ENCODE results near the gene ZNF365.

ZNF365 gene

DNA sequence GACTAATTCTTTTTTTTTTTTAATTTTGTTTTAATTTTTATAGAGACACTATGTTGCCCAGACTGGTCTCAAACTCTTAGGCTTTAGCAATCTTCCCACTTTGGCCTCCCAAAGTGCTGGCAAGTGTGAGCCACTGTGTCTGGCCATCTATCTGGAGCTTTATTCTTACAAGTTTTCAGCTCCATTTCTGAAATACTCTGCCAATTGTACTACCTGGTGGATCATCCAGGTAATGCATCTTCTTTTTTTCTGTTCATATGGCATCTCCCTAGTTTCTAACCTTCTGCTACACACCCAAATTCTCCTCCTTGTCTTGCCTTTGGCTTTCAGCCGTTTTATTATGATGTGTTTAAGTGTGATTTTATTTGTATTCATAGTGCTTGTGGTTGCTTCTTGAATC, 40.2 kb downstream of the ZNF365 start:
- H3K4me3 Mint-ChIP-seq: no peak overlapping the region
- H3K27ac Mint-ChIP-seq: no peak overlapping the region
- intact Hi-C loops (cut with micrococcal nuclease): loop anchor here (10.0 kb wide), 1 partner anchor 130 kb away; no protein-coding TSS in a partner anchor
- peaks cover 25% of the 10 kb centered on the region for H3K27me3 Mint-ChIP-seq
- H3K4me1 Mint-ChIP-seq (ENCODE audit: low read depth): no peaks in the 10 kb centered on the region
- peaks cover 27% of the 10 kb centered on the region for H3K9me3 Mint-ChIP-seq
- no peaks in the 10 kb centered on the region for H3K36me3 Mint-ChIP-seq (ENCODE audit: low read depth)

DNA sequence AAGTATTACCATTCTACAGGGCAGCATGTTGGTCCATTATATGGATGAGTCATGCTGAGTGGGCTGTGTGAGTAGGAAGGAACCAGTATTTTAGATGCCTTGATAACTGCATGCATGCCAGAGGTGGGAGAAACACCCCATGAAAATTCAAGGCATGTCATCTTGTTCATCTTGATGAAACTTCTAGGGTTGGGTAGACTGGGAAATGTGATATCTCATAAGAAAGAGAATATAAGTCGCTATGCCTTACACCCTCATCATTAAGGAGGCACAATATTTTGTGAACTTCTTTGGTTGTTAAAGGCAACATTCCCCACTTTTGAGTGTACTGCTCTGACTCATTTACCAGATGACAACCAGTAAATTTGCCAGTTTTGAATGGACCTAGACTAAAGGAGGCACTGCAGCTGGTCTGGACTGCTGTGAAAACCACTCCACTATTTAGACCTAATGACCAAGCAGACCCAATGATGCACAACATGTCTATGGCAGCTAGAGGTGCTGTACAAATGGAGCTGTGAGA, 48.0 kb downstream of the ZNF365 start:
- Mint-ChIP-seq H3K27me3 (peaks cover 8% of the 10 kb centered on the region), H3K4me3 (no peak overlapping the region), H3K27ac (no peak overlapping the region), H3K36me3 (ENCODE audit: low read depth) (no peaks in the 10 kb centered on the region), H3K4me1 (ENCODE audit: low read depth) (peaks cover 11% of the 10 kb centered on the region), H3K9me3 (no peaks in the 10 kb centered on the region)
- intact Hi-C loops (cut with micrococcal nuclease): loop anchor here (10.0 kb wide), 1 partner anchor 157 kb away; the partner anchor contains the start of gene RTKN2

DNA sequence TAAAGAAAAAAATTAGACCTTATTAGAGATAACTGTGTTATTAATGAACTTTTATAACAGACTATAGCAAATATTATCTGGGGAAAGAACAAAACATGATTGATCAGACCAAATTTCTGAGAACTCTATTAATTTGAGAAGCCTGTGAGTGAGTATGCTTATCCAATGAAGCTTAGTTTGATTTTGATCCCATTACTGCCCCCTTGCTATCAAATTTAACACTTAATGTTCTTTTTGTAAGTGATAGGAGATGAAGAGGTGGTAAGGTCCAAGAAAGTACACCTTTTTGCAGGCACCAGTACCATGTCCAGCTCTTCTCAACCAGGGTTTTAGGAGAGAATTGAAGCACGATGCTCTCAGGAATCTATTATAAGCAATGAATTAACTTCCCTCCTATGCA, 49.9 kb downstream of the ZNF365 start:
- intact Hi-C loops (cut with micrococcal nuclease): loop anchor here (10.0 kb wide), 1 partner anchor 159 kb away; the partner anchor contains the start of gene RTKN2
- peaks cover 12% of the 10 kb centered on the region for H3K9me3 Mint-ChIP-seq
- peaks cover 4% of the 10 kb centered on the region for H3K27me3 Mint-ChIP-seq
- peaks cover 11% of the 10 kb centered on the region for H3K4me1 Mint-ChIP-seq (ENCODE audit: low read depth)
- H3K4me3 Mint-ChIP-seq: no peak overlapping the region
- H3K36me3 Mint-ChIP-seq (ENCODE audit: low read depth): no peaks in the 10 kb centered on the region
- H3K27ac Mint-ChIP-seq: no peak overlapping the region

DNA sequence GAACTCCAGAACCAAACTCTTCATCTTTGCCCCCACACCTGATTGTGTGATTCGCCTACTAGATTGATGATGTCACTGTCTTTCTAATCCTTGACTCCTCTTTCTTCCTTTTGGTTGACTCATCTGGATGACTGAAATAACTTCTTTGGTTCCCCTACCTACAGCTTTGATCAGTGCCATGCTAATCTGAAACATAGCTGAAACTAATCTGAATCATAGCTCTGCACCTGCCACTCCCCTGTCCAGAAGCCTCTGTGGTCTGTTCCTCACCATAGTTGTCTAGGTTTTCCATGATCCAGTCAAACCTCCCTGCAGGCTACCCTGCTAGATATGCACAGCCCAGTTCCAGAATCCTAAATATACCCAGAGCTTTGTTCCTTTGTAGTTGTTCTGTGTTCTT, 51.9 kb downstream of the ZNF365 start:
- Mint-ChIP-seq H3K27ac (no peak overlapping the region), H3K9me3 (peaks cover 13% of the 10 kb centered on the region), H3K4me1 (ENCODE audit: low read depth) (peaks cover 11% of the 10 kb centered on the region), H3K4me3 (no peak overlapping the region), H3K36me3 (ENCODE audit: low read depth) (no peaks in the 10 kb centered on the region), H3K27me3 (peaks cover 4% of the 10 kb centered on the region)
- intact Hi-C loops (cut with micrococcal nuclease): loop anchor here (10.0 kb wide), 1 partner anchor 161 kb away; the partner anchor contains the start of gene RTKN2

DNA sequence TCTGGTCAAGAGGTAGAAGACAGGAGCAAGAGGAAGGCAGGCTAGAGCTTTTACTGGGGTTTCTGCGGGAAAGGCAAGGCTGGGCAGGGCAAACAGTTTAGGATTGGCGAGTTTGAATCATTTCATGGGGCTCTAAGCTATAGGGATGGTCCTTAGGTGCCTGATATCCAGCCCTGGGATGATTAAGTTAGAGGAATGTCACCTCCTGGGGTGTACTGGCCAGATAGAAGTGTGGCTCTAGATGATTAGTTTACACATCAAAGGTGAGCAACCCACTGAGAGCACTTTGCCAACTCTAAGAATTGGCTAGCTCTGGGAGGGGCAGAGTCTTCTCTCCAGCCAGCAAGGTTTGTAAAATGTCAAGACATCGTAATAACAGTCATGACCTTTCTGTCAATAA, 52.4 kb downstream of the ZNF365 start:
- H3K27ac Mint-ChIP-seq: no peak overlapping the region
- no peak overlapping the region for H3K4me3 Mint-ChIP-seq
- H3K9me3 Mint-ChIP-seq: peaks cover 13% of the 10 kb centered on the region
- intact Hi-C loops (cut with micrococcal nuclease): loop anchor here (10.0 kb wide), 1 partner anchor 162 kb away; the partner anchor contains the start of gene RTKN2
- H3K36me3 Mint-ChIP-seq (ENCODE audit: low read depth): no peaks in the 10 kb centered on the region
- peaks cover 11% of the 10 kb centered on the region for H3K4me1 Mint-ChIP-seq (ENCODE audit: low read depth)
- H3K27me3 Mint-ChIP-seq: peaks cover 4% of the 10 kb centered on the region

DNA sequence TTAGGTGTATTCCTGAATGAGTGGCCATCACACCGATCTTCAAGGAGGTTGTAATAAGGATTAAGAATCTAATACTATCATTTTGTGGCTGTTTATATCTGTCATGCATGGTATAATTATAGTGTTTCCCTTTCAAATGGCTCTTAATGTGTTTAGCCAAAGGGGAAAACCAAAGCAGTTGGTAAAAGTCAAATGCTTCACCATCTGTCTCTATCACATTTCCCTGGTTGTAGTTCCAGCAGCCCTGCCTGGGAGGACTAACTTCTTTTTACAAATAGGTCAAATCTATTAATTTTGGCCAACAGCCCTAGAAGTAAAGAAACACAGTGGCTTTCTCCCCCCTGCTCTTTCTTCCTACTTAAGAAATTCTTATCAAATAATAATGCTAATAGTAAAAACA, 56.7 kb downstream of the ZNF365 start:
- H3K4me1 Mint-ChIP-seq (ENCODE audit: low read depth): peaks cover 20% of the 10 kb centered on the region
- H3K36me3 Mint-ChIP-seq (ENCODE audit: low read depth): no peaks in the 10 kb centered on the region
- H3K9me3 Mint-ChIP-seq: peaks cover 13% of the 10 kb centered on the region
- no peak overlapping the region for H3K27ac Mint-ChIP-seq
- H3K4me3 Mint-ChIP-seq: no peak overlapping the region
- peaks cover 3% of the 10 kb centered on the region for H3K27me3 Mint-ChIP-seq
- intact Hi-C loops (cut with micrococcal nuclease): loop anchor here (10.0 kb wide), 1 partner anchor 396 kb away; no protein-coding TSS in a partner anchor

DNA sequence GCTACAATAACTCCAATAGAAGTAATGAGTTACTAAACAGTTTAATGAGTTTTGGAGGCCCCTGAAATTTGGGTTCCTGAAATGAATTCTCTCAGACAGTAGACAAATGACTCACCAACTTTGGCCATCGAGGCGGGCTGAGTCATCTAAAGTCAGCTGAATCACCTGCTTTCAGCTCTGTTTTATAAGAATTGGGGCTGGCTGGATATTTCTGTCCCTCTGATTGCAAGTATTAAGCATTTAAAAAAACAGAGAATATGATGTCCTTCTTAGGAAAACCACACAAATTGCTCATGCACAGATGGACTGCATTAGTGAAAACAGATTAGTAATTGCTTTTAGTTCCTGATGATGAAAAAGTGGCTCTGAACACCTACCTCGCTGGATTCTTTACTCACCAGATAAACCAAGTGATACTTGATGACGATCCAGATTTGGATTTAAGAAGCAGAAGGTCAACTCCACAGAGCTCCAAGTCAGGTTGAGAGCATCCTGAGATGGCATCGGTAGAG, 59.1 kb downstream of the ZNF365 start:
- H3K27ac Mint-ChIP-seq: peak overlapping the region; percentile 9
- no peaks in the 10 kb centered on the region for H3K36me3 Mint-ChIP-seq (ENCODE audit: low read depth)
- H3K9me3 Mint-ChIP-seq: peaks cover 9% of the 10 kb centered on the region
- peaks cover 14% of the 10 kb centered on the region for H3K4me1 Mint-ChIP-seq (ENCODE audit: low read depth)
- H3K4me3 Mint-ChIP-seq: no peak overlapping the region
- intact Hi-C loops (cut with micrococcal nuclease): loop anchor here (10.0 kb wide), 1 partner anchor 398 kb away; no protein-coding TSS in a partner anchor
- H3K27me3 Mint-ChIP-seq: peaks cover 2% of the 10 kb centered on the region

DNA sequence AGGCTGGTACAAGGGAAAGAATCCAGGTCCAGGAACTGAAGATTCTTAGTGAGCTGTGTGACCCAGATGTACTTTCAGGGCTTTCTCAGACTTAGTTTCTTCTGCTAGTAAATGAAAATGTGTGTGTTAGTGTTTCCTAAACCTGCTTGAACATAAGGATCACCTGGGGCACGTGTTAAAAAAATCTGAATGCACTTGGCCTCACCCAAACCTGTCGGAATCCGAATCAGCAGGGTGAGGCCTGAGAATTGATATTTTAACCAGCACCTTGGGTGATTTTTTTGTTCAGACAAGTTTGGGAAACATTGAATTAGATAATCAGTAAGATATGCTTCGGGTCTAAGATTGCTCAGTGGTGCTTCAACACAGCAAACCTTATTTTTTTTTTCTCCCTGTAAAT, 59.7 kb downstream of the ZNF365 start:
- peaks cover 3% of the 10 kb centered on the region for H3K27me3 Mint-ChIP-seq
- intact Hi-C loops (cut with micrococcal nuclease): loop anchor here (10.0 kb wide), 1 partner anchor 399 kb away; no protein-coding TSS in a partner anchor
- H3K27ac Mint-ChIP-seq: peak overlapping the region; percentile 9
- H3K4me3 Mint-ChIP-seq: no peak overlapping the region
- peaks cover 2% of the 10 kb centered on the region for H3K9me3 Mint-ChIP-seq
- no peaks in the 10 kb centered on the region for H3K36me3 Mint-ChIP-seq (ENCODE audit: low read depth)
- peaks cover 14% of the 10 kb centered on the region for H3K4me1 Mint-ChIP-seq (ENCODE audit: low read depth)

DNA sequence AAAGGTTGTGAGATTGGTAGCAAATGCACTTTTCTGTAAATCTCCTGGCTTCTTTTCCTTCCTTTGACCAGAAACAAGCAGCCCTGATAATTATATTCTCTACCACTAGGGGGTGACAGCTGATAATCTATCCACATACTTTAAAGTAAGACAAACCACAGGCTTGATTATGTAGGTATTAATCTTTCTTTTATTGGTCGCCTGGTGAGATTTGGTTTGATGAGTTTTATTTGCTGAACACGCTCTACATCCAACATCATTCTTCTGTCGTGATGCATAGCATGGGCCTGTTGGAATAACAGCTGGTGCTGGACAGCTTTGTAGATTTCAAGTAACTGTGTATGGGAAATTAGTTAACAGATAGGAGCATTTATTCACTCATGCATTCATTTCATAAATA, 63.5 kb downstream of the ZNF365 start:
- intact Hi-C loops (cut with micrococcal nuclease): loop anchor here (2.0 to 10.0 kb wide), 6 partner anchors 115 to 720 kb away; partner anchors contain the start of gene EGR2
- H3K27ac Mint-ChIP-seq: no peak overlapping the region
- peaks cover 13% of the 10 kb centered on the region for H3K4me1 Mint-ChIP-seq (ENCODE audit: low read depth)
- no peaks in the 10 kb centered on the region for H3K36me3 Mint-ChIP-seq (ENCODE audit: low read depth)
- H3K4me3 Mint-ChIP-seq: no peak overlapping the region
- H3K27me3 Mint-ChIP-seq: peaks cover 5% of the 10 kb centered on the region
- no peaks in the 10 kb centered on the region for H3K9me3 Mint-ChIP-seq

DNA sequence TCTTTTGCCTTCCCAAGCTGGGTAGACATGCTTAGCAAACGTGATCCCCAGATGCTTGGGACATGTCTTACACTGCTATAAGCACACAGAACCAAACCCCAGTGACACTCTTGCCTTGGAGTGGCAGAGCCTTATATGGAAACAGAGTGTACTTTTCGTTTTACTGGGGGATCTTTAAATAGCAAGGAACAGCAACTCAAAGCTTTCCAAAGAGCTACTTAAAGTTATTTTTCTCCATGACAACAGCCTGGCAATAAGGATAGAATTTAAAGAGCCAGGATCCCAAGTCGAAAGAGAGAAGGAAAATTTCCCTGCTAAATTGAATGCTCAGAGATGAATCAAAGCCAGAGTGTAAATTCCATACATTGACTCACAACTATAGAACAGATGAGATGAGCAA, 67.8 kb downstream of the ZNF365 start:
- peaks cover 5% of the 10 kb centered on the region for H3K4me1 Mint-ChIP-seq (ENCODE audit: low read depth)
- H3K27ac Mint-ChIP-seq: no peak overlapping the region
- H3K27me3 Mint-ChIP-seq: peaks cover 4% of the 10 kb centered on the region
- H3K4me3 Mint-ChIP-seq: no peak overlapping the region
- intact Hi-C loops (cut with micrococcal nuclease): no loop called here
- no peaks in the 10 kb centered on the region for H3K36me3 Mint-ChIP-seq (ENCODE audit: low read depth)
- H3K9me3 Mint-ChIP-seq: no peaks in the 10 kb centered on the region

DNA sequence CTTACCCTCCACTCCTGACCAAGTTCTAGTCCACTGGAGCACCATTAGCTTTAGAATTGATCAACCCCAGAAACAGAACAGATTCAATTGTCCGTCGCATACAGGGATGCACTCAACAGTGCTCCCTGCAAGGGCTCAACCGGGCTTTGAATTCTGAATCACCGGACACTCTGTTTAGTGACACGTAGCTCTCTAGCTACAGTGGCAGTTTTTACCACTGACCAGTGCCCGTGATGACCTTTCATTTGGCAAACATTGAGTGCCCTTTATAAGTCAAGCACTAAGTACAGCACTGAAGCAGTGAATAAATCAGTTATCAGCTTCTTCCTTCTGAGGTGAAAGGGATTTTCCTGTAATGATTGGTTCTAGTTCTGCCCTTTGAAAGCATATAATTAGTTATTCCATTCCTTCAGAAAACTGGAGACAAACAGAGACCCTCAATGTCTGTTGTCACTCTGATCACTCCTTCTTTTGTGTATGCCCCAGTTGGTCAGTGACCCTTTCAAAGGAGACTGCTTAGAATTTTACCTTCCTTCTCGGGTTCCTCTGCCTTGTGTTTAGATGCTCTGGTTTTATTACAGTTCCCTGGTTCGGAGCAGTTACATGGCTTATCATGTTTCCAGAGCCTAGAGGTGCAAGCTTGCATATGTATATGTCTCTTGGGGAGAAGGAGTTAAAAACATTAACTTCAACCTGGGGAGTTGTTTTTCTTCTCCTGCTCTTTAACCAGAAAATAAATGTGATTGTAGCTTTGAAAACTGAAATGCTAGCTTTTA, 68.9 kb downstream of the ZNF365 start:
- no peak overlapping the region for H3K27ac Mint-ChIP-seq

DNA sequence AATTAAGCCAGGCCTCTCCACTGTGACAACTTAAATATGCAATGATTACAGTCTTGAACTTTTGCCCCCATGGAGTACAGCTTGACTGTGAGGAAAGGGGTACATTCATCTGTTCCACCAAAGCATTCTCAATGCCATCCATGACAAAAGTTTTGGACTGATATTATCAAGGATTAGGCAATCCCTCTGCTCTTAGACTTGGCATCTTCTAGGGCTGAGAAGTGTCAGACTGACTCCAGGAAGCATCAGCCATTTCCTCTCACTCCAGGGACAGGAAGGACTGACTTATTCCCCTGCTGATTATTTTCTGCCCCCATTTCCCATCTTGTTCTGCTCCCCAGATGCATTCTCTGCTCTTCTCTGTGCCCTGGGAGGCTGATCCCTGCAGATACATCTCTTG, 69.7 kb downstream of the ZNF365 start:
- Mint-ChIP-seq H3K4me3 (no peak overlapping the region), H3K27me3 (peaks cover 3% of the 10 kb centered on the region), H3K27ac (no peak overlapping the region), H3K4me1 (ENCODE audit: low read depth) (peaks cover 5% of the 10 kb centered on the region), H3K36me3 (ENCODE audit: low read depth) (no peaks in the 10 kb centered on the region), H3K9me3 (no peaks in the 10 kb centered on the region)
- intact Hi-C loops (cut with micrococcal nuclease): no loop called here

More for the DNA sequence above, 68.9 kb downstream of the ZNF365 start:
- Mint-ChIP-seq H3K4me3 (no peak overlapping the region), H3K4me1 (ENCODE audit: low read depth) (peaks cover 5% of the 10 kb centered on the region), H3K36me3 (ENCODE audit: low read depth) (no peaks in the 10 kb centered on the region), H3K27me3 (peaks cover 4% of the 10 kb centered on the region), H3K9me3 (no peaks in the 10 kb centered on the region)
- intact Hi-C loops (cut with micrococcal nuclease): no loop called here

DNA sequence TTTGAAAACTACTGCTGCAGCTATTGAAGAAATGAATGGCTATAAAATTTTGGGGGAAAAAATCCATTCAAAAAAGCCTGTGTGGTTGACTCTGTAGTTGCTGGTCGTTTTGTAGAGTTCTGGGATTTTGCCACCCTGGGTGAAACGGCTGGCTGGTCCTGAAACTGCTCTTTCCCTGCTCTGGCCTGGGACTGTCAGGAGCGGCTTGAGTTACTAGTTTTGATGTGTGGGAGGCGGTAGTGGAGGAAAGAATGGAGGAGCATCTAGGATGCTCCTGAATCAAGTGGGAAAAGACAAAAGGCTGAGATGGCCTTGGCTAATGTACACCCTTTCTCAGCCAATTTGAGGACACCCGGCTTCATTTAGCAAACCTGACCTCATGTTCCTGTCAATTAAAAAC, 72.5 kb downstream of the ZNF365 start:
- intact Hi-C loops (cut with micrococcal nuclease): no loop called here
- Mint-ChIP-seq H3K27me3 (peaks cover 1% of the 10 kb centered on the region), H3K36me3 (ENCODE audit: low read depth) (no peaks in the 10 kb centered on the region), H3K9me3 (no peaks in the 10 kb centered on the region), H3K4me1 (ENCODE audit: low read depth) (peaks cover 27% of the 10 kb centered on the region), H3K27ac (no peak overlapping the region), H3K4me3 (no peak overlapping the region)

DNA sequence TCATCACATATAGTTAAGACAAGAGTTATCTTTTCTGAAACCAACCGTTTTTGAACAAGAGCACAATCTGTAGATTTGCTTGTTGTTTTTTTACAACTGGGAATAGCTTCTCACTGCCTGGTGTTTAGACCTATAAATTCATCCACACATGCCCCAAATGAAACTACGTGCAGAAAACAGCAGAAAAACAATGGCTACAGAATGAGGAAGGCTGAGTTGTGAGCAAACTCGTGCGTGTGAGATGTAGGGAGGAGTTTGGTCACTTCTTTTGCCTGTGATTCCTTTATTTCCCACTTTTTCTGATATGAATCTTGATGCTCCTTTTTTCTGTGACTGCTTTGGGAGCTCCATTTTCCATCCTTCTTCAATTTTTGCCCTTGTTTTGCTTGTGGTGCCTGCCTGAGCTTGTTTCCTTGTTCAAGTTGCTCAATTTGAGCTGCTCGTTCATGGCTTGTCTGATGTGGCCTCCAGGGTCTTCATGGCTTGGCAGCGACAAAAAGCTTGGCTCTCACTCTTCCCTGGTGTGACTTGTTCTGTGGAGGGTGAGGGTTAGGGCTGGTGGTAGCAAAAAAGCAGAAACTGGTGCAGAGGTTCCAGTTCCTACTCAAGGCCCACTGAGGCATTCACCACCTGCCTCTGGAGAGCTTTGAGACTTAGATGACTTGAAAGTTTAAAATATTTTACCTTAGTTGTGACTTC, 76.9 kb downstream of the ZNF365 start:
- Mint-ChIP-seq H3K27ac (peak overlapping the region; percentile 68), H3K4me3 (no peak overlapping the region), H3K9me3 (no peaks in the 10 kb centered on the region), H3K27me3 (peaks cover 1% of the 10 kb centered on the region), H3K36me3 (ENCODE audit: low read depth) (no peaks in the 10 kb centered on the region), H3K4me1 (ENCODE audit: low read depth) (peaks cover 30% of the 10 kb centered on the region)
- intact Hi-C loops (cut with micrococcal nuclease): no loop called here
